ENCODE measurements around the gene OR6J1. TPM values are rescaled to one million over a fixed set of nuclear protein-coding genes. Genes with fewer than 3 reads are reported as not detected.

The OR6J1 gene
- total and polyA plus RNA-seq, 9 of the 15 experiments (the other 6 are each of a cell fraction or from before 2014, with no cell fraction given) = not detected

DNA sequence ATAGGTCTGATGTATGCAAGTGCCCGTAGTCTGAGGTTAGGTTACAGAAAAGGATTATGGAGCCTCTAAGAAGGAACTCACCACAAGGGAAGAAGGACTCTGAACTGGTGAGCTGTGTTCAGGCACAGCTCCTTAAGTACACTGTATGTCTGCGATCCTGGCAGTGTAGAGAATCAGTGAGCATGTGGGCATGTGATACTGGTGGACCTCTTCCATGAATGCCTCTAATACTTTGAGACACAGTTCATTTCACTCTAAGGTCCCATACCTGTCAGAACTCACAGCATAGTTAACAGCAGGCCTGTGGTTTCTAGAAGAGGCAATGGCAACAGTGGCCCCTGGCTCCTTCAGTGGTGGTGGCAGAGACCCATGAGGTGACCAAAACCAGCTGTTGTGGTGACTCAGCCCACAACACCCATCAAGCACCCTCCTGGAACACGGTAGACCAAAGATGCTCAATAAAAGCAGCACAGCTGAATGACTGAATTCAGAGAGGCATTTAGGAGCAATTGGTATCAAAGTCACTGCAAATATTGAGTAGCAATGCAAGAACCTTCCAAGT lies 6.9 kb upstream of the OR6J1 start (continued):
- TF ChIP-seq, protein P1, sequence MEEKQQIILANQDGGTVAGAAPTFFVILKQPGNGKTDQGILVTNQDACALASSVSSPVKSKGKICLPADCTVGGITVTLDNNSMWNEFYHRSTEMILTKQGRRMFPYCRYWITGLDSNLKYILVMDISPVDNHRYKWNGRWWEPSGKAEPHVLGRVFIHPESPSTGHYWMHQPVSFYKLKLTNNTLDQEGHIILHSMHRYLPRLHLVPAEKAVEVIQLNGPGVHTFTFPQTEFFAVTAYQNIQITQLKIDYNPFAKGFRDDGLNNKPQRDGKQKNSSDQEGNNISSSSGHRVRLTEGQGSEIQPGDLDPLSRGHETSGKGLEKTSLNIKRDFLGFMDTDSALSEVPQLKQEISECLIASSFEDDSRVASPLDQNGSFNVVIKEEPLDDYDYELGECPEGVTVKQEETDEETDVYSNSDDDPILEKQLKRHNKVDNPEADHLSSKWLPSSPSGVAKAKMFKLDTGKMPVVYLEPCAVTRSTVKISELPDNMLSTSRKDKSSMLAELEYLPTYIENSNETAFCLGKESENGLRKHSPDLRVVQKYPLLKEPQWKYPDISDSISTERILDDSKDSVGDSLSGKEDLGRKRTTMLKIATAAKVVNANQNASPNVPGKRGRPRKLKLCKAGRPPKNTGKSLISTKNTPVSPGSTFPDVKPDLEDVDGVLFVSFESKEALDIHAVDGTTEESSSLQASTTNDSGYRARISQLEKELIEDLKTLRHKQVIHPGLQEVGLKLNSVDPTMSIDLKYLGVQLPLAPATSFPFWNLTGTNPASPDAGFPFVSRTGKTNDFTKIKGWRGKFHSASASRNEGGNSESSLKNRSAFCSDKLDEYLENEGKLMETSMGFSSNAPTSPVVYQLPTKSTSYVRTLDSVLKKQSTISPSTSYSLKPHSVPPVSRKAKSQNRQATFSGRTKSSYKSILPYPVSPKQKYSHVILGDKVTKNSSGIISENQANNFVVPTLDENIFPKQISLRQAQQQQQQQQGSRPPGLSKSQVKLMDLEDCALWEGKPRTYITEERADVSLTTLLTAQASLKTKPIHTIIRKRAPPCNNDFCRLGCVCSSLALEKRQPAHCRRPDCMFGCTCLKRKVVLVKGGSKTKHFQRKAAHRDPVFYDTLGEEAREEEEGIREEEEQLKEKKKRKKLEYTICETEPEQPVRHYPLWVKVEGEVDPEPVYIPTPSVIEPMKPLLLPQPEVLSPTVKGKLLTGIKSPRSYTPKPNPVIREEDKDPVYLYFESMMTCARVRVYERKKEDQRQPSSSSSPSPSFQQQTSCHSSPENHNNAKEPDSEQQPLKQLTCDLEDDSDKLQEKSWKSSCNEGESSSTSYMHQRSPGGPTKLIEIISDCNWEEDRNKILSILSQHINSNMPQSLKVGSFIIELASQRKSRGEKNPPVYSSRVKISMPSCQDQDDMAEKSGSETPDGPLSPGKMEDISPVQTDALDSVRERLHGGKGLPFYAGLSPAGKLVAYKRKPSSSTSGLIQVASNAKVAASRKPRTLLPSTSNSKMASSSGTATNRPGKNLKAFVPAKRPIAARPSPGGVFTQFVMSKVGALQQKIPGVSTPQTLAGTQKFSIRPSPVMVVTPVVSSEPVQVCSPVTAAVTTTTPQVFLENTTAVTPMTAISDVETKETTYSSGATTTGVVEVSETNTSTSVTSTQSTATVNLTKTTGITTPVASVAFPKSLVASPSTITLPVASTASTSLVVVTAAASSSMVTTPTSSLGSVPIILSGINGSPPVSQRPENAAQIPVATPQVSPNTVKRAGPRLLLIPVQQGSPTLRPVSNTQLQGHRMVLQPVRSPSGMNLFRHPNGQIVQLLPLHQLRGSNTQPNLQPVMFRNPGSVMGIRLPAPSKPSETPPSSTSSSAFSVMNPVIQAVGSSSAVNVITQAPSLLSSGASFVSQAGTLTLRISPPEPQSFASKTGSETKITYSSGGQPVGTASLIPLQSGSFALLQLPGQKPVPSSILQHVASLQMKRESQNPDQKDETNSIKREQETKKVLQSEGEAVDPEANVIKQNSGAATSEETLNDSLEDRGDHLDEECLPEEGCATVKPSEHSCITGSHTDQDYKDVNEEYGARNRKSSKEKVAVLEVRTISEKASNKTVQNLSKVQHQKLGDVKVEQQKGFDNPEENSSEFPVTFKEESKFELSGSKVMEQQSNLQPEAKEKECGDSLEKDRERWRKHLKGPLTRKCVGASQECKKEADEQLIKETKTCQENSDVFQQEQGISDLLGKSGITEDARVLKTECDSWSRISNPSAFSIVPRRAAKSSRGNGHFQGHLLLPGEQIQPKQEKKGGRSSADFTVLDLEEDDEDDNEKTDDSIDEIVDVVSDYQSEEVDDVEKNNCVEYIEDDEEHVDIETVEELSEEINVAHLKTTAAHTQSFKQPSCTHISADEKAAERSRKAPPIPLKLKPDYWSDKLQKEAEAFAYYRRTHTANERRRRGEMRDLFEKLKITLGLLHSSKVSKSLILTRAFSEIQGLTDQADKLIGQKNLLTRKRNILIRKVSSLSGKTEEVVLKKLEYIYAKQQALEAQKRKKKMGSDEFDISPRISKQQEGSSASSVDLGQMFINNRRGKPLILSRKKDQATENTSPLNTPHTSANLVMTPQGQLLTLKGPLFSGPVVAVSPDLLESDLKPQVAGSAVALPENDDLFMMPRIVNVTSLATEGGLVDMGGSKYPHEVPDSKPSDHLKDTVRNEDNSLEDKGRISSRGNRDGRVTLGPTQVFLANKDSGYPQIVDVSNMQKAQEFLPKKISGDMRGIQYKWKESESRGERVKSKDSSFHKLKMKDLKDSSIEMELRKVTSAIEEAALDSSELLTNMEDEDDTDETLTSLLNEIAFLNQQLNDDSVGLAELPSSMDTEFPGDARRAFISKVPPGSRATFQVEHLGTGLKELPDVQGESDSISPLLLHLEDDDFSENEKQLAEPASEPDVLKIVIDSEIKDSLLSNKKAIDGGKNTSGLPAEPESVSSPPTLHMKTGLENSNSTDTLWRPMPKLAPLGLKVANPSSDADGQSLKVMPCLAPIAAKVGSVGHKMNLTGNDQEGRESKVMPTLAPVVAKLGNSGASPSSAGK (IDR thresholded peaks at IDR 0.05) = no peak
- TF ChIP-seq ZBTB8A (IDR thresholded peaks at IDR 0.05; ENCODE audit: partially characterized antibody) (no peak), TCF7 (IDR thresholded peaks at IDR 0.05; ENCODE audit: borderline replicate concordance) (no peak), CHD4 (IDR thresholded peaks at IDR 0.05; ENCODE audit: insufficient read depth, insufficient replicate concordance, low read depth, low read length, poor library complexity, severe bottlenecking) (no peak), IFI16 (CRISPR knock-in tag; IDR thresholded peaks at IDR 0.05) (no peak), NFE2 (IDR thresholded peaks at IDR 0.05; ENCODE audit: low read depth) (0 out of 2 replicates have a peak, but pooled peaks have one; percentile 23), DDX20 (tag; IDR thresholded peaks at IDR 0.05; ENCODE audit: low read depth) (no peak)
- TF ChIP-seq, protein P2, sequence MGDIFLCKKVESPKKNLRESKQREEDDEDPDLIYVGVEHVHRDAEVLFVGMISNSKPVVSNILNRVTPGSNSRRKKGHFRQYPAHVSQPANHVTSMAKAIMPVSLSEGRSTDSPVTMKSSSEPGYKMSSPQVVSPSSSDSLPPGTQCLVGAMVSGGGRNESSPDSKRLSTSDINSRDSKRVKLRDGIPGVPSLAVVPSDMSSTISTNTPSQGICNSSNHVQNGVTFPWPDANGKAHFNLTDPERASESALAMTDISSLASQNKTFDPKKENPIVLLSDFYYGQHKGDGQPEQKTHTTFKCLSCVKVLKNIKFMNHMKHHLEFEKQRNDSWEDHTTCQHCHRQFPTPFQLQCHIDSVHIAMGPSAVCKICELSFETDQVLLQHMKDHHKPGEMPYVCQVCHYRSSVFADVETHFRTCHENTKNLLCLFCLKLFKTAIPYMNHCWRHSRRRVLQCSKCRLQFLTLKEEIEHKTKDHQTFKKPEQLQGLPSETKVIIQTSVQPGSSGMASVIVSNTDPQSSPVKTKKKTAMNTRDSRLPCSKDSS (IDR thresholded peaks at IDR 0.05; ENCODE audit: low read depth, partially characterized antibody) = no peak
